MCF 10A (cell line): ENCODE measurements around the gene ARFGAP1. TPM values are rescaled to one million over a fixed set of nuclear protein-coding genes. Genes with fewer than 3 reads are reported as not detected.
"Not testable (repeated sequence)": the region's sequence is repeated elsewhere in the genome, so short reads cannot be mapped to it uniquely, and the experiment has no call there.

ENCODE experiments used
- BruUV-seq: library from RNA; stranded (reverse); fragments of 400-500 nt; replicated peaks from 2 replicates; lab custom pipeline; 2021; lab: Mats Ljungman, UMichigan
- CTCF ChIA-PET: fragments of 300-600 bp; sonication (Branson Sonifier 250); formaldehyde crosslinking; extraction: SDS; loops from one replicate; lab custom pipeline; 2021; ENCODE audit warnings: antibody characterized with exemption, inconsistent platforms; lab: Yijun Ruan, JAX
- POLR2A ChIA-PET: fragments of 300-600, 350-650 bp; sonication (Branson Sonifier 250); formaldehyde crosslinking; extraction: SDS; loops from one replicate; lab custom pipeline; 2020; ENCODE audit warnings: antibody characterized with exemption, inconsistent platforms; lab: Yijun Ruan, JAX
- DNase-seq: peaks from one replicate; pipeline ENCODE4 v3.0.0-alpha.2; 2018; ENCODE audit not compliant: unreplicated experiment
- H3K27ac Mint-ChIP-seq: one replicate; pipeline ENCODE4 v1.8.0; 2022; ENCODE audit warnings: mild to moderate bottlenecking, low read depth, mixed read lengths; ENCODE audit not compliant: unreplicated experiment
- H3K27me3 Mint-ChIP-seq: one replicate; pipeline ENCODE4 v1.8.0; 2022; ENCODE audit warnings: mixed read lengths; ENCODE audit not compliant: insufficient read depth, unreplicated experiment
- H3K36me3 Mint-ChIP-seq: one replicate; pipeline ENCODE4 v1.8.0; 2022; ENCODE audit warnings: mild to moderate bottlenecking, moderate library complexity, mixed read lengths; ENCODE audit not compliant: insufficient read depth, unreplicated experiment
- H3K4me1 Mint-ChIP-seq: one replicate; pipeline ENCODE4 v1.8.0; 2022; ENCODE audit warnings: mixed read lengths; ENCODE audit not compliant: insufficient read depth, unreplicated experiment
- H3K4me3 Mint-ChIP-seq: one replicate; pipeline ENCODE4 v1.8.0; 2022; ENCODE audit warnings: mild to moderate bottlenecking, moderate library complexity, mixed read lengths; ENCODE audit not compliant: unreplicated experiment
- H3K9me3 Mint-ChIP-seq: one replicate; pipeline ENCODE4 v1.8.0; 2022; ENCODE audit warnings: mixed read lengths; ENCODE audit not compliant: unreplicated experiment
- CTCF ChIP-seq: fragments of 200-600 bp; IDR thresholded peaks from one replicate; pipeline ENCODE4 v1.8.0; 2022; ENCODE audit warnings: antibody characterized with exemption, mild to moderate bottlenecking; ENCODE audit not compliant: unreplicated experiment
- intact Hi-C: fragments of 100-400 bp; cut with micrococcal nuclease; formaldehyde crosslinking; loops from 2 replicates; pipeline ENCODE4 v1.14.1; 2022
- total RNA-seq: library from RNA; stranded (reverse); gene quantifications from 2 replicates; pipeline ENCODE4 v1.2.3, GENCODE V29; 2022

Gene ARFGAP1
- total RNA-seq, 1 experiment from 2014 or later = 93.6 TPM

- Mint-ChIP-seq H3K27me3 (peaks cover 25% of the 10 kb centered on the region), H3K9me3 (peaks cover 9% of the 10 kb centered on the region), H3K4me3 (no peak overlapping the region), H3K27ac (no peak overlapping the region), H3K36me3 (peaks cover 6% of the 10 kb centered on the region), H3K4me1 (no peaks in the 10 kb centered on the region)
- ChIA-PET POLR2A (interaction anchor here (0.7 kb wide), 1 partner anchor 197 kb away, joined by 5 read pairs; no protein-coding TSS in a partner anchor), CTCF (interaction anchor here (0.7 to 2.3 kb wide), 5 partner anchors 22 to 101 kb away, joined by 3 to 10 read pairs (median 4); no protein-coding TSS in a partner anchor)
- DNase-seq = no peak
- no TSS peak for BruUV-seq
- no peak for TF ChIP-seq CTCF
- intact Hi-C loops = no loop called here
Observed at GRCh38 chr20:63332488-63333240, 60.1 kb downstream of the ARFGAP1 start.

- DNase-seq = no peak
- ChIA-PET POLR2A (interaction anchor here (0.7 kb wide), 1 partner anchor 196 kb away, joined by 5 read pairs; no protein-coding TSS in a partner anchor), CTCF (interaction anchor here (0.6 to 2.3 kb wide), 8 partner anchors 14 to 113 kb away, joined by 3 to 10 read pairs (median 4); no protein-coding TSS in a partner anchor)
- intact Hi-C loops = no loop called here
- no peaks in the 10 kb centered on the region for H3K4me1 Mint-ChIP-seq
- BruUV-seq = no TSS peak
- no peak overlapping the region for H3K27ac Mint-ChIP-seq
- H3K9me3 Mint-ChIP-seq = peaks cover 9% of the 10 kb centered on the region
- H3K27me3 Mint-ChIP-seq = peaks cover 31% of the 10 kb centered on the region
- no peak overlapping the region for H3K4me3 Mint-ChIP-seq
- H3K36me3 Mint-ChIP-seq = peaks cover 6% of the 10 kb centered on the region
- no peak for TF ChIP-seq CTCF
Observed at GRCh38 chr20:63333241-63333836, 60.7 kb downstream of the ARFGAP1 start.

GRCh38 chr20:63334356-63334755, 61.7 kb downstream of the ARFGAP1 start:
- POLR2A ChIA-PET = interaction anchor here (0.8 kb wide), 1 partner anchor 287 kb away, joined by 3 read pairs; no protein-coding TSS in a partner anchor
- DNase-seq = no peak
- no peaks in the 10 kb centered on the region for H3K4me1 Mint-ChIP-seq
- H3K27ac Mint-ChIP-seq = no peak overlapping the region
- H3K9me3 Mint-ChIP-seq = peaks cover 9% of the 10 kb centered on the region
- intact Hi-C loops = no loop called here
- H3K4me3 Mint-ChIP-seq = no peak overlapping the region
- CTCF ChIA-PET = interaction anchor here (0.5 to 2.3 kb wide), 5 partner anchors 22 to 114 kb away, joined by 3 to 10 read pairs (median 3); no protein-coding TSS in a partner anchor
- no peak for TF ChIP-seq CTCF
- BruUV-seq = no TSS peak
- peaks cover 33% of the 10 kb centered on the region for H3K27me3 Mint-ChIP-seq
- peaks cover 6% of the 10 kb centered on the region for H3K36me3 Mint-ChIP-seq

GRCh38 chr20:63335060-63335459, 62.4 kb downstream of the ARFGAP1 start:
- H3K36me3 Mint-ChIP-seq, H3K4me3 Mint-ChIP-seq, H3K4me1 Mint-ChIP-seq, H3K9me3 Mint-ChIP-seq, DNase-seq, BruUV-seq, H3K27ac Mint-ChIP-seq, intact Hi-C loops: not testable (repeated sequence)
- POLR2A ChIA-PET = interaction anchor here (0.8 kb wide), 1 partner anchor 288 kb away, joined by 3 read pairs; no protein-coding TSS in a partner anchor
- peaks cover 33% of the 10 kb centered on the region for H3K27me3 Mint-ChIP-seq
- CTCF ChIA-PET = interaction anchor here (0.7 kb wide), 2 partner anchors 26 to 112 kb away, joined by 3 read pairs; no protein-coding TSS in a partner anchor
